CD4-positive, alpha-beta T cell treated with Interferon gamma for 1 hour (primary cell): ENCODE data around the gene NLGN3.

Experiments
- DNase-seq: peaks from one replicate; pipeline ENCODE4 v3.0.0-alpha.2; 2020

Gene NLGN3

GRCh38 chrX:71217298-71217697 is 72.7 kb downstream of the NLGN3 start:
- DNase-seq: no peak
